Measurements from ENCODE around the gene S100A14. TPM values are rescaled to one million over a fixed set of nuclear protein-coding genes. Genes with fewer than 3 reads are reported as not detected.

S100A14 gene
- total RNA-seq, 4 donors from 2014 or later, result 106 to 391 (median 293) TPM

GRCh38 chr1:153615406-153615805 is 719 bp downstream of the S100A14 start:
- Histone ChIP-seq H3K9me3 (no peaks in the 10 kb centered on the region), H3K4me3 (peak overlapping the region in 3 of 4 donors; percentile 11 to 62 (median 52)), H3K27me3 (no peaks in the 10 kb centered on the region), H3K36me3 (peaks cover 0 to 9% (median 0%) of the 10 kb centered on the region in 3 donors), H3K4me1 (peaks cover 0 to 39% (median 4%) of the 10 kb centered on the region in 4 donors), H3K27ac (peak overlapping the region in 3 of 4 donors; percentile 83 to 100 (median 85))
- DNase-seq, result no peak
- TF ChIP-seq CTCF (IDR thresholded peaks at IDR 0.05), result no peak
- TF ChIP-seq POLR2A (IDR thresholded peaks at IDR 0.05), result no peak

GRCh38 chr1:153614906-153615305 is 1.2 kb downstream of the S100A14 start:
- DNase-seq, result no peak
- Histone ChIP-seq H3K4me1 (peaks cover 0 to 44% (median 4%) of the 10 kb centered on the region in 4 donors), H3K27ac (peak overlapping the region in 3 of 4 donors; percentile 91 to 100 (median 93)), H3K36me3 (peaks cover 0 to 4% (median 0%) of the 10 kb centered on the region in 3 donors), H3K4me3 (peak overlapping the region in 2 of 4 donors; percentile 52 to 62), H3K9me3 (no peaks in the 10 kb centered on the region), H3K27me3 (no peaks in the 10 kb centered on the region)
- no peak for TF ChIP-seq CTCF (IDR thresholded peaks at IDR 0.05)
- no peak for TF ChIP-seq POLR2A (IDR thresholded peaks at IDR 0.05)

- peaks cover 0 to 50% (median 4%) of the 10 kb centered on the region in 4 donors for H3K4me1 ChIP-seq
- no peaks in the 10 kb centered on the region for H3K36me3 ChIP-seq
- no peak for DNase-seq
- H3K4me3 ChIP-seq, result peak overlapping the region in 2 of 4 donors; percentile 52 to 62
- H3K27me3 ChIP-seq, result no peaks in the 10 kb centered on the region
- H3K27ac ChIP-seq, result peak overlapping the region in 3 of 4 donors; percentile 91 to 100 (median 93)
- H3K9me3 ChIP-seq, result no peaks in the 10 kb centered on the region
- TF ChIP-seq CTCF (IDR thresholded peaks at IDR 0.05), result no peak
- peak in 1 of 2 donors; percentile 24 for TF ChIP-seq POLR2A (IDR thresholded peaks at IDR 0.05)
These were observed 1.8 kb downstream of the S100A14 start for GRCh38 chr1:153614189-153614900.

GRCh38 chr1:153613406-153613805 is 2.7 kb downstream of the S100A14 start:
- Histone ChIP-seq H3K27ac (peak overlapping the region; percentile 60 to 100 (median 92)), H3K4me3 (peak overlapping the region in 2 of 4 donors; percentile 64 to 76), H3K9me3 (no peaks in the 10 kb centered on the region), H3K4me1 (peaks cover 0 to 54% (median 4%) of the 10 kb centered on the region in 4 donors), H3K36me3 (no peaks in the 10 kb centered on the region), H3K27me3 (no peaks in the 10 kb centered on the region)
- TF ChIP-seq POLR2A (IDR thresholded peaks at IDR 0.05), result no peak
- TF ChIP-seq CTCF (IDR thresholded peaks at IDR 0.05), result no peak
- DNase-seq, result no peak

GRCh38 chr1:153612755-153613331 is 3.3 kb downstream of the S100A14 start, which contains the start of gene S100A16:
TSS of gene S100A16 (minus strand) at chr1:153613137. CDS start at chr1:153608151, 4,986 bp downstream.
- Histone ChIP-seq H3K27ac (peak within 1 kb of the TSS; percentile 60 to 100 (median 92)), H3K36me3 (peaks cover 0 to under 1% (median 0%) of the 10 kb centered on the region in 3 donors), H3K4me3 (peak within 1 kb of the TSS; percentile 32 to 76 (median 56)), H3K9me3 (no peaks in the 10 kb centered on the region), H3K27me3 (no peaks in the 10 kb centered on the region), H3K4me1 (peaks cover 0 to 60% (median 4%) of the 10 kb centered on the region in 4 donors)
- TF ChIP-seq CTCF (IDR thresholded peaks at IDR 0.05), result no peak
- TF ChIP-seq POLR2A (IDR thresholded peaks at IDR 0.05), result peak; percentile 95 to 98
- DNase-seq, result peak in 2 of 3 donors; percentile 90 to 92

Measured in Peyer's patch (tissue), 4 donors.